Liver (tissue), 9 donors: ENCODE results near the gene TMEM154. TPM values are rescaled to one million over a fixed set of nuclear protein-coding genes. Genes with fewer than 3 reads are reported as not detected.

Source experiments
- DNase-seq: peaks from one replicate; pipeline ENCODE4 v3.0.0-alpha.2; 2017; ENCODE audit warnings: low spot score
- H3K27ac ChIP-seq, 2 donors: one replicate each; pipeline ENCODE4 v1.7.0; 2013; ENCODE audit warnings: inconsistent platforms in 2 of 2, low read length in 2 of 2, control low read depth in 1 of 2, low read depth in 1 of 2, mild to moderate bottlenecking in 1 of 2
- H3K27me3 ChIP-seq, 4 donors: one replicate each; pipeline versions ENCODE4 v1.6.1 to v1.7.0; 2013; ENCODE audit warnings: low read length in 3 of 4, inconsistent platforms in 1 of 4, mild to moderate bottlenecking in 1 of 4, moderate library complexity in 1 of 4; ENCODE audit not compliant: control insufficient read depth in 4 of 4, insufficient read depth in 4 of 4
- H3K36me3 ChIP-seq, 4 donors: one replicate each; pipeline versions ENCODE4 v1.6.1 to v1.7.0; 2013; ENCODE audit warnings: low read length in 3 of 4, mild to moderate bottlenecking in 3 of 4, low read depth in 1 of 4, moderate library complexity in 1 of 4; ENCODE audit not compliant: control insufficient read depth in 4 of 4, insufficient read depth in 3 of 4
- H3K4me1 ChIP-seq, 4 donors: one replicate each; pipeline versions ENCODE4 v1.6.1 to v1.7.0; 2013; ENCODE audit warnings: low read length in 3 of 4, mild to moderate bottlenecking in 3 of 4, moderate library complexity in 1 of 4; ENCODE audit not compliant: control insufficient read depth in 4 of 4, insufficient read depth in 4 of 4
- H3K4me3 ChIP-seq, 3 donors: one replicate each; pipeline versions ENCODE4 v1.6.1 to v1.7.0; 2013; ENCODE audit warnings: low read length in 3 of 3, control low read depth in 1 of 3, low read depth in 1 of 3, mild to moderate bottlenecking in 1 of 3
- H3K9ac ChIP-seq, 2 donors: one replicate each; pipeline ENCODE4 v1.7.0; 2013; ENCODE audit warnings: low read length in 2 of 2, mild to moderate bottlenecking in 2 of 2, moderate library complexity in 2 of 2, control low read depth in 1 of 2, low read depth in 1 of 2
- H3K9me3 ChIP-seq, 4 donors: one replicate each; pipeline versions ENCODE4 v1.6.1 to v1.7.0; 2013; ENCODE audit warnings: low read length in 3 of 4; ENCODE audit not compliant: control insufficient read depth in 4 of 4
- ATF3 ChIP-seq: IDR thresholded peaks from 2 replicates; pipeline ENCODE4 v1.6.1; 2016; ENCODE audit warnings: antibody characterized with exemption
- CTCF ChIP-seq: fragments of 150-350 bp; IDR thresholded peaks from 2 replicates; pipeline ENCODE4 v1.5.1; 2017; ENCODE audit warnings: improper control_type of control experiment, low read depth, low read length; ENCODE audit not compliant: missing input control
- EGR1 ChIP-seq, 2 donors: IDR thresholded peaks; 2 replicates each; pipeline ENCODE4 v1.6.1; 2016 to 2018; ENCODE audit warnings: antibody characterized with exemption in 2 of 2, low read depth in 2 of 2
- FOXA1 ChIP-seq: IDR thresholded peaks from 2 replicates; pipeline ENCODE4 v1.6.1; 2016; ENCODE audit warnings: antibody characterized with exemption
- FOXA2 ChIP-seq: IDR thresholded peaks from 2 replicates; pipeline ENCODE4 v1.6.1; 2016; ENCODE audit warnings: antibody characterized with exemption
- GABPA ChIP-seq, 2 donors: IDR thresholded peaks in 1 of 2; conservative IDR thresholded peaks in 1 of 2; 2 replicates each; pipeline ENCODE4 v1.6.1; 2016; ENCODE audit warnings: antibody characterized with exemption in 2 of 2, mild to moderate bottlenecking in 1 of 2, moderate library complexity in 1 of 2
- HNF4A ChIP-seq, 2 donors: conservative IDR thresholded peaks; 2 replicates each; pipeline ENCODE4 v1.6.1; 2016; ENCODE audit warnings: antibody characterized with exemption in 2 of 2, mild to moderate bottlenecking in 2 of 2
- HNF4G ChIP-seq: IDR thresholded peaks from 2 replicates; pipeline ENCODE4 v1.6.1; 2016; ENCODE audit warnings: antibody characterized with exemption
- JUND ChIP-seq, 2 donors: IDR thresholded peaks; 2 replicates each; pipeline ENCODE4 v1.6.1; 2016; ENCODE audit warnings: antibody characterized with exemption in 2 of 2
- MAX ChIP-seq: IDR thresholded peaks from 2 replicates; pipeline ENCODE4 v1.6.1; 2016; ENCODE audit warnings: antibody characterized with exemption
- NR2F2 ChIP-seq: IDR thresholded peaks from 2 replicates; pipeline ENCODE4 v1.6.1; 2016; ENCODE audit warnings: antibody characterized with exemption
- RAD21 ChIP-seq, 2 donors: IDR thresholded peaks; 2 replicates each; pipeline ENCODE4 v1.6.1; 2016; ENCODE audit warnings: antibody characterized with exemption in 2 of 2, mild to moderate bottlenecking in 2 of 2
- REST ChIP-seq: IDR thresholded peaks from 2 replicates; pipeline ENCODE4 v1.6.1; 2016; ENCODE audit warnings: antibody characterized with exemption, mild to moderate bottlenecking
- RXRA ChIP-seq, 2 donors: IDR thresholded peaks; 2 replicates each; pipeline ENCODE4 v1.6.1; 2017 to 2018; ENCODE audit warnings: antibody characterized with exemption in 2 of 2, mild to moderate bottlenecking in 1 of 2
- SP1 ChIP-seq: IDR thresholded peaks from 2 replicates; pipeline ENCODE4 v1.6.1; 2018; ENCODE audit warnings: antibody characterized with exemption, mild to moderate bottlenecking
- TAF1 ChIP-seq: conservative IDR thresholded peaks from 2 replicates; pipeline ENCODE4 v1.6.1; 2016; ENCODE audit warnings: antibody characterized with exemption, mild to moderate bottlenecking
- YY1 ChIP-seq: IDR thresholded peaks from 2 replicates; pipeline ENCODE4 v1.6.1; 2016; ENCODE audit warnings: antibody characterized with exemption, mild to moderate bottlenecking
- ZBTB33 ChIP-seq: IDR thresholded peaks from 2 replicates; pipeline ENCODE4 v1.6.1; 2016; ENCODE audit warnings: antibody characterized with exemption
- WGBS: extraction: QIAGEN DNeasy Blood & Tissue Kit; methylation state at CpG from one replicate; pipeline ENCODE4 v1.1.7; 2013; 5-methylcytosine and 5-hydroxymethylcytosine counted together
- polyA plus RNA-seq, 2 donors: library from polyadenylated mRNA; stranded (reverse) in 1 of 2; unstranded in 1 of 2; fragments of 200-250 nt in 1 of 2; fragments of >200 nt in 1 of 2; fragmentation: Nextera tagmentation in 1 of 2; extraction: Ambion mirVana in 1 of 2; gene quantifications; one replicate each; pipeline versions ENCODE4 v1.2.1 to v1.2.3, GENCODE V29; 2013 to 2015
- total RNA-seq, 2 donors: library from RNA; depleted of rRNA; stranded (reverse); fragments of >200 nt; gene quantifications; one replicate each; pipeline ENCODE4 v1.2.3, GENCODE V29; 2014
- donor health status: healthy.
- donor health status: healthy.
- donor health status: healthy.
- donor health status: healthy.
- donor health status: healthy.

The TMEM154 gene
- total and polyA plus RNA-seq, 4 donors, result 0.32 to 4.4 (median 2.3) TPM

GRCh38 chr4:152682143-152682941 is 2.5 kb upstream of the TMEM154 start:
- Histone ChIP-seq H3K27ac (no peak overlapping the region), H3K4me1 (peaks cover 0 to 7% (median 6%) of the 10 kb centered on the region in 4 donors), H3K27me3 (no peaks in the 10 kb centered on the region), H3K9me3 (no peaks in the 10 kb centered on the region), H3K9ac (no peak overlapping the region), H3K4me3 (no peak overlapping the region), H3K36me3 (no peaks in the 10 kb centered on the region)
- DNase-seq, result no peak
- 84% methylated on average over 9 of the region's 9 CpGs for WGBS
- TF ChIP-seq CTCF (no peak), TAF1 (no peak), JUND (IDR thresholded peaks at IDR 0.05) (no peak), MAX (no peak), FOXA1 (no peak), NR2F2 (no peak), SP1 (no peak), HNF4G (no peak), HNF4A (conservative IDR thresholded peaks at IDR 0.05) (no peak), ATF3 (no peak), ZBTB33 (no peak), REST (no peak), RAD21 (IDR thresholded peaks at IDR 0.05) (no peak), GABPA (IDR thresholded peaks at IDR 0.05 in 1 of 2, conservative IDR thresholded peaks at IDR 0.05 in 1 of 2) (no peak), YY1 (no peak), FOXA2 (no peak), RXRA (IDR thresholded peaks at IDR 0.05) (no peak), EGR1 (IDR thresholded peaks at IDR 0.05; ENCODE audit: low read depth in 2 of 2) (no peak)
